BE2C (cell line): ENCODE data around the gene MDFIC.

ENCODE experiments used
- DNase-seq: peaks from one replicate; pipeline ENCODE4 v3.0.0-alpha.2; 2020
- H3K27me3 ChIP-seq: fragments of 250-450 bp; sonication (Bioruptor Pico); 2 replicates; pipeline ENCODE4 v1.5.1; 2020; ENCODE audit warnings: mild to moderate bottlenecking
- H3K36me3 ChIP-seq: fragments of 250-450 bp; sonication (Bioruptor Pico); 2 replicates; pipeline ENCODE4 v1.5.1; 2020; ENCODE audit warnings: mild to moderate bottlenecking
- H3K4me1 ChIP-seq: fragments of 250-450 bp; sonication (Bioruptor Pico); 2 replicates; pipeline ENCODE4 v1.5.1; 2020
- H3K4me3 ChIP-seq: 2 replicates; pipeline ENCODE4 v1.5.1; 2011; ENCODE audit warnings: low read depth, low read length
- H3K9me3 ChIP-seq: fragments of 250-450 bp; sonication (Bioruptor Pico); 2 replicates; pipeline ENCODE4 v1.5.1; 2020
- CTCF ChIP-seq: IDR thresholded peaks from 2 replicates; pipeline ENCODE4 v1.5.1; 2012; ENCODE audit warnings: mild to moderate bottlenecking, low read depth, low read length

Gene MDFIC

GRCh38 chr7:114889646-114890285 is 32.1 kb upstream of the MDFIC start:
- no peak for TF ChIP-seq CTCF
- Histone ChIP-seq H3K9me3 (no peaks in the 10 kb centered on the region), H3K27me3 (no peaks in the 10 kb centered on the region), H3K36me3 (no peaks in the 10 kb centered on the region), H3K4me1 (no peaks in the 10 kb centered on the region), H3K4me3 (no peak overlapping the region)
- DNase-seq = no peak

GRCh38 chr7:114890561-114890960 is 31.3 kb upstream of the MDFIC start:
- H3K4me1 ChIP-seq = no peaks in the 10 kb centered on the region
- DNase-seq = no peak

GRCh38 chr7:114900127-114900526 is 21.8 kb upstream of the MDFIC start:
- Histone ChIP-seq H3K27me3 (no peaks in the 10 kb centered on the region), H3K9me3 (no peaks in the 10 kb centered on the region), H3K4me1 (no peaks in the 10 kb centered on the region), H3K36me3 (no peaks in the 10 kb centered on the region), H3K4me3 (no peak overlapping the region)
- no peak for TF ChIP-seq CTCF
- DNase-seq = no peak

More at GRCh38 chr7:114890561-114890960, 31.3 kb upstream of the MDFIC start:
- Histone ChIP-seq H3K27me3 (no peaks in the 10 kb centered on the region), H3K4me3 (no peak overlapping the region), H3K9me3 (no peaks in the 10 kb centered on the region), H3K36me3 (no peaks in the 10 kb centered on the region)
- no peak for TF ChIP-seq CTCF

- Histone ChIP-seq H3K4me1 (no peaks in the 10 kb centered on the region), H3K9me3 (no peaks in the 10 kb centered on the region), H3K36me3 (no peaks in the 10 kb centered on the region), H3K4me3 (no peak overlapping the region), H3K27me3 (no peaks in the 10 kb centered on the region)
- TF ChIP-seq CTCF = no peak
- no peak for DNase-seq
Measured at GRCh38 chr7:114901771-114902170, 20.1 kb upstream of the MDFIC start.

- H3K9me3 ChIP-seq = no peaks in the 10 kb centered on the region
- no peak for DNase-seq
- H3K4me1 ChIP-seq = no peaks in the 10 kb centered on the region
- H3K36me3 ChIP-seq = no peaks in the 10 kb centered on the region
- no peak overlapping the region for H3K4me3 ChIP-seq
- H3K27me3 ChIP-seq = no peaks in the 10 kb centered on the region
- no peak for TF ChIP-seq CTCF
Measured at GRCh38 chr7:114903131-114903530, 18.8 kb upstream of the MDFIC start.

- Histone ChIP-seq H3K27me3 (no peaks in the 10 kb centered on the region), H3K9me3 (no peaks in the 10 kb centered on the region), H3K4me3 (no peak overlapping the region), H3K36me3 (no peaks in the 10 kb centered on the region), H3K4me1 (no peaks in the 10 kb centered on the region)
- no peak for DNase-seq
- no peak for TF ChIP-seq CTCF
Measured at GRCh38 chr7:114910787-114911186, 11.1 kb upstream of the MDFIC start.
